WTC11 (cell line): ENCODE results near the gene CBFA2T3. TPM values are rescaled to one million over a fixed set of nuclear protein-coding genes. Genes with fewer than 3 reads are reported as not detected.

Experiments used
- ATAC-seq: fragments of 200-7000 bp; cut with Tn5 transposase; 2 replicates; pipeline ENCODE4 v1.10.0; 2021; ENCODE audit warnings: mild to moderate bottlenecking, moderate library complexity
- CTCF ChIA-PET: fragments of 300-600 bp; sonication (Branson Sonifier 250); formaldehyde crosslinking; loops from one replicate; lab custom pipeline; 2021; ENCODE audit warnings: antibody characterized with exemption; lab: Charles Lee
- POLR2A ChIA-PET: fragments of 350-600 bp; sonication (Branson Sonifier 250); formaldehyde crosslinking; loops from one replicate; lab custom pipeline; 2021; ENCODE audit warnings: antibody characterized with exemption; lab: Charles Lee
- DNase-seq: peaks from one replicate; pipeline ENCODE4 v3.0.0; 2021; ENCODE audit warnings: low spot score
- H3K27ac Mint-ChIP-seq: 2 replicates; pipeline ENCODE4 v1.8.0; 2021; ENCODE audit warnings: mixed read lengths
- H3K27me3 Mint-ChIP-seq: 2 replicates; pipeline ENCODE4 v1.8.0; 2021; ENCODE audit warnings: low read depth, mild to moderate bottlenecking, moderate library complexity, mixed read lengths
- H3K36me3 Mint-ChIP-seq: 2 replicates; pipeline ENCODE4 v1.8.0; 2021; ENCODE audit warnings: mixed read lengths
- H3K4me1 Mint-ChIP-seq: 2 replicates; pipeline ENCODE4 v1.8.0; 2022; ENCODE audit warnings: mixed read lengths
- H3K4me3 Mint-ChIP-seq: 2 replicates; pipeline ENCODE4 v1.8.0; 2021; ENCODE audit warnings: mild to moderate bottlenecking, moderate library complexity, mixed read lengths
- H3K9me3 Mint-ChIP-seq: 2 replicates; pipeline ENCODE4 v1.8.0; 2021; ENCODE audit warnings: mixed read lengths
- ATF6 ChIP-seq: sonication (generic); formaldehyde crosslinking; IDR thresholded peaks from 2 replicates; pipeline ENCODE4 v1.8.1; 2023; ENCODE audit warnings: mild to moderate bottlenecking, missing genetic modification reagents
- CTCF ChIP-seq: fragments of 200-600 bp; IDR thresholded peaks from 2 replicates; pipeline ENCODE4 v1.8.0; 2022; ENCODE audit warnings: antibody characterized with exemption
- FOXP4 ChIP-seq: sonication (generic); formaldehyde crosslinking; IDR thresholded peaks from 2 replicates; pipeline ENCODE4 v1.8.0; 2022; ENCODE audit warnings: mild to moderate bottlenecking, missing genetic modification reagents
- JAZF1 ChIP-seq: fragments of 250-450 bp; sonication (Bioruptor Pico); IDR thresholded peaks from 2 replicates; pipeline ENCODE4 v1.9.0; 2021; ENCODE audit warnings: moderate library complexity, mild to moderate bottlenecking, inconsistent platforms
- MAX ChIP-seq: sonication (generic); formaldehyde crosslinking; IDR thresholded peaks from 2 replicates; pipeline ENCODE4 v1.8.0; 2022; ENCODE audit warnings: mild to moderate bottlenecking, missing genetic modification reagents
- PREB ChIP-seq: sonication (generic); formaldehyde crosslinking; IDR thresholded peaks from 2 replicates; pipeline ENCODE4 v1.8.1; 2022; ENCODE audit warnings: mild to moderate bottlenecking, missing genetic modification reagents, moderate library complexity, borderline replicate concordance
- RORB ChIP-seq: fragments of 250-450 bp; sonication (Bioruptor Pico); IDR thresholded peaks from 2 replicates; pipeline ENCODE4 v1.9.0; 2021; ENCODE audit warnings: mild to moderate bottlenecking
- ZNF121 ChIP-seq: sonication (generic); formaldehyde crosslinking; IDR thresholded peaks from 2 replicates; pipeline ENCODE4 v1.8.0; 2023; ENCODE audit warnings: missing genetic modification reagents
- ZNF512 ChIP-seq: sonication (generic); formaldehyde crosslinking; IDR thresholded peaks from 2 replicates; pipeline ENCODE4 v1.8.1; 2022; ENCODE audit warnings: missing genetic modification reagents, borderline replicate concordance
- ZSCAN18 ChIP-seq: fragments of 250-450 bp; sonication (Bioruptor Pico); IDR thresholded peaks from 2 replicates; pipeline ENCODE4 v2.1.2; 2022; ENCODE audit warnings: mild to moderate bottlenecking, moderate library complexity
- total RNA-seq: library from RNA; stranded (reverse); gene quantifications from 3 replicates; pipeline ENCODE4 v1.2.3, GENCODE V29; 2021

Gene CBFA2T3
- total RNA-seq, 1 experiment from 2014 or later, result 2.6 TPM

- TF ChIP-seq ZSCAN18 (CRISPR knock-in tag) (no peak), FOXP4 (CRISPR knock-in tag) (no peak), JAZF1 (no peak), ATF6 (CRISPR knock-in tag) (no peak), ZNF512 (CRISPR knock-in tag) (no peak)
Observed at GRCh38 chr16:88974080-88974915, 2.7 kb downstream of the CBFA2T3 start (continued).

- CTCF ChIA-PET, result interaction anchor here (1.8 to 2.0 kb wide), 2 partner anchors 93 to 236 kb away, joined by 5 to 6 read pairs; no protein-coding TSS in a partner anchor
Observed at GRCh38 chr16:88973415-88974050, 3.5 kb downstream of the CBFA2T3 start.

More at GRCh38 chr16:88973415-88974050, 3.5 kb downstream of the CBFA2T3 start:
- H3K4me1 Mint-ChIP-seq, result no peaks in the 10 kb centered on the region
- POLR2A ChIA-PET, result no interaction called here
- H3K27me3 Mint-ChIP-seq, result no peaks in the 10 kb centered on the region
- no peak for ATAC-seq
- H3K36me3 Mint-ChIP-seq, result no peaks in the 10 kb centered on the region
- H3K9me3 Mint-ChIP-seq, result no peaks in the 10 kb centered on the region
- TF ChIP-seq MAX (CRISPR knock-in tag), result no peak
- no peak for TF ChIP-seq RORB (CRISPR knock-in tag)
- no peak for TF ChIP-seq CTCF
- no peak for TF ChIP-seq ZNF121 (CRISPR knock-in tag)
- TF ChIP-seq PREB (CRISPR knock-in tag), result no peak
- DNase-seq, result no peak
- H3K27ac Mint-ChIP-seq, result no peak overlapping the region
- H3K4me3 Mint-ChIP-seq, result no peak overlapping the region
